CD8-positive, alpha-beta memory T cell (primary cell): ENCODE data around the gene PKN3. TPM values are rescaled to one million over a fixed set of nuclear protein-coding genes. Genes with fewer than 3 reads are reported as not detected.
"Not testable (repeated sequence)": the region's sequence is repeated elsewhere in the genome, so short reads cannot be mapped to it uniquely, and the experiment has no call there.

Source experiments
- CTCF ChIA-PET: fragments of 350-600 bp; sonication (Branson Sonifier 250); formaldehyde crosslinking; loops from one replicate; lab custom pipeline; 2021; ENCODE audit warnings: antibody characterized with exemption; lab: Charles Lee
- POLR2A ChIA-PET: fragments of 350-600 bp; sonication (Branson Sonifier 250); formaldehyde crosslinking; loops from one replicate; lab custom pipeline; 2021; ENCODE audit warnings: antibody characterized with exemption; lab: Charles Lee
- DNase-seq, 5 donors: peaks; one replicate each; pipeline versions ENCODE4 v3.0.0 to v3.0.0-alpha.2; 2020 to 2022; ENCODE audit warnings: mixed read lengths in 1 of 5
- H3K27ac ChIP-seq: one replicate; pipeline ENCODE4 v1.7.0; 2013; ENCODE audit warnings: low read depth, mild to moderate bottlenecking, low read length, moderate library complexity
- H3K27me3 ChIP-seq: 2 replicates; pipeline ENCODE4 v1.7.0; 2013; ENCODE audit warnings: low read length, mild to moderate bottlenecking; ENCODE audit not compliant: insufficient read depth, poor library complexity, severe bottlenecking
- H3K36me3 ChIP-seq: 2 replicates; pipeline ENCODE4 v1.7.0; 2013; ENCODE audit warnings: mild to moderate bottlenecking, low read length, moderate library complexity; ENCODE audit not compliant: insufficient read depth
- H3K4me1 ChIP-seq: 2 replicates; pipeline ENCODE4 v1.7.0; 2013; ENCODE audit warnings: mild to moderate bottlenecking, low read length, moderate library complexity; ENCODE audit not compliant: insufficient read depth
- H3K4me3 ChIP-seq: 2 replicates; pipeline ENCODE4 v1.7.0; 2013; ENCODE audit warnings: mild to moderate bottlenecking, low read length
- H3K9me3 ChIP-seq: 2 replicates; pipeline ENCODE4 v1.7.0; 2013; ENCODE audit warnings: mild to moderate bottlenecking, low read length
- H3K27ac Mint-ChIP-seq, 8 donors: one replicate each; pipeline ENCODE4 v1.8.0; 2020 to 2021; ENCODE audit warnings: mixed read lengths in 8 of 8, mild to moderate bottlenecking in 6 of 8, inconsistent platforms in 3 of 8, moderate library complexity in 3 of 8
- H3K27me3 Mint-ChIP-seq, 2 donors: one replicate each; pipeline ENCODE4 v1.8.0; 2020 to 2021; ENCODE audit warnings: mixed read lengths in 2 of 2, mild to moderate bottlenecking in 1 of 2, moderate library complexity in 1 of 2
- H3K36me3 Mint-ChIP-seq, 3 donors: one replicate each; pipeline ENCODE4 v1.8.0; 2020 to 2021; ENCODE audit warnings: mixed read lengths in 3 of 3, inconsistent platforms in 1 of 3, mild to moderate bottlenecking in 1 of 3
- H3K4me1 Mint-ChIP-seq, 3 donors: one replicate each; pipeline ENCODE4 v1.8.0; 2020 to 2021; ENCODE audit warnings: mixed read lengths in 3 of 3, inconsistent platforms in 1 of 3, mild to moderate bottlenecking in 1 of 3
- H3K4me3 Mint-ChIP-seq, 7 donors: one replicate each; pipeline ENCODE4 v1.8.0; 2020 to 2021; ENCODE audit warnings: mixed read lengths in 7 of 7, mild to moderate bottlenecking in 6 of 7, moderate library complexity in 4 of 7, inconsistent platforms in 2 of 7
- H3K9me3 Mint-ChIP-seq, 5 donors: one replicate each; pipeline ENCODE4 v1.8.0; 2020 to 2022; ENCODE audit warnings: mixed read lengths in 5 of 5, mild to moderate bottlenecking in 3 of 5, moderate library complexity in 2 of 5, inconsistent platforms in 1 of 5
- polyA plus RNA-seq: library from polyadenylated mRNA; unstranded; fragments of 300-500 nt; fragmentation: Illumina TruSeq; gene quantifications from one replicate; pipeline ENCODE4 v1.2.3, GENCODE V29; 2021
- total RNA-seq, 2 experiments: library from RNA; stranded (reverse); gene quantifications; one replicate each; pipeline ENCODE4 v1.2.3, GENCODE V29; 2021

PKN3 gene
- total RNA-seq (1 to 10 TPM; 7.5 to 7.9 TPM), polyA plus RNA-seq (1.4 TPM)

GRCh38 chr9:128702445-128702948 is at the start of gene PKN3:
Gene PKN3, plus strand, starts transcription at chr9:128702503. Its CDS starts 413 bp downstream, at chr9:128702916.
- peak within 1 kb of the TSS; percentile 57 for H3K27ac ChIP-seq
- no peaks in the 10 kb centered on the region for H3K27me3 ChIP-seq

GRCh38 chr9:128653908-128654307 is 48.4 kb upstream of the PKN3 start:
- peak overlapping the region in 3 of 7 donors; percentile 62 to 71 (median 66) for H3K4me3 Mint-ChIP-seq
- H3K36me3 Mint-ChIP-seq = peaks cover 0 to 4% (median 0%) of the 10 kb centered on the region in 3 donors
- H3K36me3 ChIP-seq = no peaks in the 10 kb centered on the region
- H3K27ac ChIP-seq = no peak overlapping the region
- peaks cover 0 to 2% of the 10 kb centered on the region in 2 donors for H3K27me3 Mint-ChIP-seq
- POLR2A ChIA-PET = no interaction called here
- peak overlapping the region in 1 of 8 donors; percentile 50 for H3K27ac Mint-ChIP-seq
- CTCF ChIA-PET = interaction anchor here (0.9 to 1.4 kb wide), 2 partner anchors 36 to 48 kb away, joined by 3 read pairs; partner anchors contain the start of genes PKN3 and SET
- H3K4me1 ChIP-seq = peaks cover 8% of the 10 kb centered on the region
- DNase-seq = no peak
- H3K4me1 Mint-ChIP-seq = peaks cover 7 to 8% (median 8%) of the 10 kb centered on the region in 3 donors
- no peaks in the 10 kb centered on the region for H3K9me3 ChIP-seq
- no peaks in the 10 kb centered on the region for H3K27me3 ChIP-seq
- H3K9me3 Mint-ChIP-seq = no peaks in the 10 kb centered on the region
- H3K4me3 ChIP-seq = no peak overlapping the region

More at GRCh38 chr9:128702445-128702948, at the start of gene PKN3:
- POLR2A ChIA-PET = interaction anchor here (0.7 to 1.0 kb wide), 3 partner anchors 10 to 13 kb away, joined by 3 to 7 read pairs (median 3); partner anchors contain the start of gene SET
- Histone ChIP-seq H3K36me3 (no peaks in the 10 kb centered on the region), H3K9me3 (no peaks in the 10 kb centered on the region), H3K4me3 (peak within 1 kb of the TSS; percentile 53), H3K4me1 (peaks cover 7% of the 10 kb centered on the region)
- DNase-seq = peak; percentile 79 to 87 (median 81)
- Mint-ChIP-seq H3K27me3 (peaks cover 0 to 1% of the 10 kb centered on the region in 2 donors), H3K4me3 (peak within 1 kb of the TSS; percentile 84 to 92 (median 87)), H3K4me1 (peaks cover 7 to 17% (median 9%) of the 10 kb centered on the region in 3 donors), H3K27ac (peak within 1 kb of the TSS; percentile 46 to 79 (median 72)), H3K9me3 (no peaks in the 10 kb centered on the region), H3K36me3 (peaks cover 0 to 1% (median 0%) of the 10 kb centered on the region in 3 donors)
- CTCF ChIA-PET = interaction anchor here (0.7 to 1.6 kb wide), 17 partner anchors 10 to 278 kb away, joined by 3 to 22 read pairs (median 3); partner anchors contain the start of gene ZDHHC12

- H3K27me3 ChIP-seq = no peaks in the 10 kb centered on the region
- no peaks in the 10 kb centered on the region for H3K36me3 ChIP-seq
- Mint-ChIP-seq H3K36me3 (peaks cover 0 to 4% (median 0%) of the 10 kb centered on the region in 3 donors), H3K4me1 (peaks cover 7 to 8% (median 8%) of the 10 kb centered on the region in 3 donors), H3K27me3 (peaks cover 0 to 2% of the 10 kb centered on the region in 2 donors), H3K9me3 (no peaks in the 10 kb centered on the region), H3K4me3 (peak overlapping the region; percentile 17 to 71 (median 62)), H3K27ac (peak overlapping the region in 5 of 8 donors; percentile 40 to 66 (median 50))
- POLR2A ChIA-PET = no interaction called here
- CTCF ChIA-PET = interaction anchor here (0.9 to 1.4 kb wide), 2 partner anchors 35 to 48 kb away, joined by 3 read pairs; partner anchors contain the start of genes PKN3 and SET
- H3K9me3 ChIP-seq = no peaks in the 10 kb centered on the region
- H3K27ac ChIP-seq = no peak overlapping the region
- peaks cover 8% of the 10 kb centered on the region for H3K4me1 ChIP-seq
- no peak overlapping the region for H3K4me3 ChIP-seq
- no peak for DNase-seq
Observed at GRCh38 chr9:128654481-128654880, 47.8 kb upstream of the PKN3 start.

GRCh38 chr9:128656416-128657343 is 45.6 kb upstream of the PKN3 start, which contains the start of gene DYNC2I2:
Gene DYNC2I2, minus strand, starts transcription at chr9:128656847. Its CDS starts 121 bp downstream, at chr9:128656726.
- Mint-ChIP-seq H3K9me3 (no peaks in the 10 kb centered on the region), H3K4me3 (peak within 1 kb of the TSS; percentile 85 to 95 (median 94)), H3K27me3 (peaks cover 0 to 2% of the 10 kb centered on the region in 2 donors), H3K27ac (peak within 1 kb of the TSS; percentile 88 to 99 (median 99)), H3K4me1 (peaks cover 7 to 8% (median 8%) of the 10 kb centered on the region in 3 donors), H3K36me3 (peaks cover 0 to 4% (median 0%) of the 10 kb centered on the region in 3 donors)
- Histone ChIP-seq H3K27ac (peak within 1 kb of the TSS; percentile 99), H3K36me3 (no peaks in the 10 kb centered on the region), H3K27me3 (no peaks in the 10 kb centered on the region), H3K4me1 (peaks cover 8% of the 10 kb centered on the region), H3K9me3 (no peaks in the 10 kb centered on the region), H3K4me3 (peak within 1 kb of the TSS; percentile 98)
- POLR2A ChIA-PET = interaction anchor here (1.2 kb wide), 1 partner anchor 33 kb away, joined by 5 read pairs; no protein-coding TSS in a partner anchor
- CTCF ChIA-PET = interaction anchor here (1.0 to 1.4 kb wide), 2 partner anchors 28 to 68 kb away, joined by 3 to 4 read pairs; no protein-coding TSS in a partner anchor
- DNase-seq = peak; percentile 95 to 98 (median 95)

- DNase-seq = no peak
- peaks cover 0 to 4% (median 0%) of the 10 kb centered on the region in 3 donors for H3K36me3 Mint-ChIP-seq
- peak overlapping the region; percentile 88 to 99 (median 99) for H3K27ac Mint-ChIP-seq
- peak overlapping the region; percentile 98 for H3K4me3 ChIP-seq
- H3K27me3 Mint-ChIP-seq = peaks cover 0 to 2% of the 10 kb centered on the region in 2 donors
- peak overlapping the region; percentile 85 to 95 (median 94) for H3K4me3 Mint-ChIP-seq
- no peaks in the 10 kb centered on the region for H3K36me3 ChIP-seq
- POLR2A ChIA-PET = interaction anchor here (1.2 kb wide), 1 partner anchor 32 kb away, joined by 5 read pairs; no protein-coding TSS in a partner anchor
- peak overlapping the region; percentile 99 for H3K27ac ChIP-seq
- CTCF ChIA-PET = interaction anchor here (0.7 to 1.4 kb wide), 3 partner anchors 27 to 67 kb away, joined by 3 to 4 read pairs (median 3); no protein-coding TSS in a partner anchor
- no peaks in the 10 kb centered on the region for H3K9me3 Mint-ChIP-seq
- H3K9me3 ChIP-seq = no peaks in the 10 kb centered on the region
- H3K27me3 ChIP-seq = no peaks in the 10 kb centered on the region
- peaks cover 7 to 8% (median 8%) of the 10 kb centered on the region in 3 donors for H3K4me1 Mint-ChIP-seq
- H3K4me1 ChIP-seq = peaks cover 8% of the 10 kb centered on the region
Observed at GRCh38 chr9:128657344-128657704, 45.0 kb upstream of the PKN3 start.

GRCh38 chr9:128657796-128658195 is 44.5 kb upstream of the PKN3 start:
- peak overlapping the region in 2 of 8 donors; percentile 40 to 99 for H3K27ac Mint-ChIP-seq
- Histone ChIP-seq H3K4me3 (no peak overlapping the region), H3K36me3 (no peaks in the 10 kb centered on the region), H3K4me1 (peaks cover 8% of the 10 kb centered on the region), H3K27ac (no peak overlapping the region), H3K27me3 (no peaks in the 10 kb centered on the region), H3K9me3 (no peaks in the 10 kb centered on the region)
- POLR2A ChIA-PET = no interaction called here
- peaks cover 7 to 8% (median 8%) of the 10 kb centered on the region in 3 donors for H3K4me1 Mint-ChIP-seq
- H3K9me3 Mint-ChIP-seq = no peaks in the 10 kb centered on the region
- peaks cover 0 to 4% (median 0%) of the 10 kb centered on the region in 3 donors for H3K36me3 Mint-ChIP-seq
- DNase-seq = no peak
- CTCF ChIA-PET = interaction anchor here (0.7 to 1.4 kb wide), 3 partner anchors 27 to 67 kb away, joined by 3 to 4 read pairs (median 3); no protein-coding TSS in a partner anchor
- peak overlapping the region in 3 of 7 donors; percentile 51 to 95 (median 94) for H3K4me3 Mint-ChIP-seq
- H3K27me3 Mint-ChIP-seq = peaks cover 0 to 2% of the 10 kb centered on the region in 2 donors

- H3K27me3 Mint-ChIP-seq, H3K9me3 Mint-ChIP-seq, H3K4me1 Mint-ChIP-seq, H3K27me3 ChIP-seq, H3K9me3 ChIP-seq, CTCF ChIA-PET, H3K4me3 Mint-ChIP-seq, H3K36me3 ChIP-seq, H3K4me3 ChIP-seq, H3K4me1 ChIP-seq, H3K27ac Mint-ChIP-seq, H3K27ac ChIP-seq, H3K36me3 Mint-ChIP-seq: not testable (repeated sequence)
- POLR2A ChIA-PET = interaction anchor here (0.7 kb wide), 1 partner anchor 18 kb away, joined by 6 read pairs; no protein-coding TSS in a partner anchor
- peak in 1 of 5 donors; percentile 10 for DNase-seq
Observed at GRCh38 chr9:128666481-128666941, 35.8 kb upstream of the PKN3 start.
